ENCODE results near the gene RNF26.

DNA sequence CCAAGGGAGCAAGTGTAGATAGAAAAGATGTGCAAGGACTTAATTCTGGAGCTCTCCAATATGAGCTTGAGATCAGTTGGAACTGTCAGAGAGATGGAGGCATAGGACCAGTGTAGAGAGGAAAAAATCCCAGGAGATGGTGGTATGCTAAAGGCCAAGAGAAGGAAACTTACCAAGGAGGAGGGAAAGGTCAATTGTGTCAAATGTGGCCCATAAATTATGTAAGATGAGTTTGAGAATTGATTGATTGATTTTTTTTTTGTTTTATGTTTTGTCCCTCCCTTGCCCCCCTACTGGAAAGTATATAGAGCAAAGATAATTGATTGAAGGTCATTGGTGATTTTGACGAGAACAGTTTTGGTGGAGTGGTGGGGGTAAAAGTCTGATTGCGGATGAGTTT, 50.0 kb downstream of the RNF26 start:
- TF ChIP-seq, protein P1, sequence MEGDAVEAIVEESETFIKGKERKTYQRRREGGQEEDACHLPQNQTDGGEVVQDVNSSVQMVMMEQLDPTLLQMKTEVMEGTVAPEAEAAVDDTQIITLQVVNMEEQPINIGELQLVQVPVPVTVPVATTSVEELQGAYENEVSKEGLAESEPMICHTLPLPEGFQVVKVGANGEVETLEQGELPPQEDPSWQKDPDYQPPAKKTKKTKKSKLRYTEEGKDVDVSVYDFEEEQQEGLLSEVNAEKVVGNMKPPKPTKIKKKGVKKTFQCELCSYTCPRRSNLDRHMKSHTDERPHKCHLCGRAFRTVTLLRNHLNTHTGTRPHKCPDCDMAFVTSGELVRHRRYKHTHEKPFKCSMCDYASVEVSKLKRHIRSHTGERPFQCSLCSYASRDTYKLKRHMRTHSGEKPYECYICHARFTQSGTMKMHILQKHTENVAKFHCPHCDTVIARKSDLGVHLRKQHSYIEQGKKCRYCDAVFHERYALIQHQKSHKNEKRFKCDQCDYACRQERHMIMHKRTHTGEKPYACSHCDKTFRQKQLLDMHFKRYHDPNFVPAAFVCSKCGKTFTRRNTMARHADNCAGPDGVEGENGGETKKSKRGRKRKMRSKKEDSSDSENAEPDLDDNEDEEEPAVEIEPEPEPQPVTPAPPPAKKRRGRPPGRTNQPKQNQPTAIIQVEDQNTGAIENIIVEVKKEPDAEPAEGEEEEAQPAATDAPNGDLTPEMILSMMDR (IDR thresholded peaks at IDR 0.05; ENCODE audit: low read depth, low read length), result no peak
- TF ChIP-seq EZH2phosphoT487 (IDR thresholded peaks at IDR 0.05; ENCODE audit: low read depth), result no peak
